NT2/D1 (cell line): ENCODE results near the gene POM121L12.

Source experiments
- DNase-seq: peaks from one replicate; pipeline ENCODE4 v3.0.0-alpha.2; 2011; ENCODE audit warnings: low read depth, low spot score
- H3K27me3 ChIP-seq: 2 replicates; pipeline ENCODE4 v1.6.0; 2011; ENCODE audit warnings: mild to moderate bottlenecking; ENCODE audit not compliant: insufficient read length, insufficient read depth
- H3K36me3 ChIP-seq: 2 replicates; pipeline ENCODE4 v1.6.1; 2011; ENCODE audit warnings: mild to moderate bottlenecking, low read length, mixed read lengths; ENCODE audit not compliant: insufficient read depth, insufficient read length
- H3K4me1 ChIP-seq: 2 replicates; pipeline ENCODE4 v1.5.1; 2011; ENCODE audit not compliant: insufficient read depth, insufficient read length
- H3K4me3 ChIP-seq: 2 replicates; pipeline ENCODE4 v1.5.1; 2011; ENCODE audit warnings: low read depth; ENCODE audit not compliant: insufficient read length
- H3K9ac ChIP-seq: 2 replicates; pipeline ENCODE4 v1.6.0; 2011; ENCODE audit warnings: low read depth; ENCODE audit not compliant: insufficient read length
- H3K9me3 ChIP-seq: 2 replicates; pipeline ENCODE4 v1.5.1; 2011; ENCODE audit warnings: mild to moderate bottlenecking, low read length; ENCODE audit not compliant: insufficient read depth
- SUZ12 ChIP-seq: IDR thresholded peaks from 2 replicates; pipeline ENCODE4 v1.6.1; 2011; ENCODE audit not compliant: insufficient read length, insufficient read depth; ENCODE audit errors: extremely low read depth
- YY1 ChIP-seq: IDR thresholded peaks from 2 replicates; pipeline ENCODE4 v1.6.1; 2011; ENCODE audit not compliant: insufficient read length, insufficient read depth
- ZNF274 ChIP-seq: IDR thresholded peaks from 2 replicates; pipeline ENCODE4 v1.6.1; 2011; ENCODE audit warnings: mild to moderate bottlenecking, low read depth, low read length

Gene POM121L12

GRCh38 chr7:53062796-53063195 is 27.4 kb downstream of the POM121L12 start:
- Histone ChIP-seq H3K9ac (no peak overlapping the region), H3K27me3 (no peaks in the 10 kb centered on the region), H3K9me3 (peaks cover 4% of the 10 kb centered on the region; the same call in 1 of the 2 replicates), H3K4me1 (no peaks in the 10 kb centered on the region), H3K4me3 (no peak overlapping the region), H3K36me3 (no peaks in the 10 kb centered on the region)
- TF ChIP-seq SUZ12 (no peak), YY1 (no peak), ZNF274 (no peak)
- DNase-seq, result no peak

- Histone ChIP-seq H3K4me3 (no peak overlapping the region), H3K9me3 (no peaks in the 10 kb centered on the region), H3K36me3 (no peaks in the 10 kb centered on the region), H3K4me1 (no peaks in the 10 kb centered on the region), H3K9ac (no peak overlapping the region), H3K27me3 (no peaks in the 10 kb centered on the region)
- DNase-seq, result no peak
- TF ChIP-seq YY1 (no peak), SUZ12 (no peak), ZNF274 (no peak)
These were observed 33.2 kb downstream of the POM121L12 start for GRCh38 chr7:53068673-53069072.

- no peaks in the 10 kb centered on the region for H3K4me1 ChIP-seq
- no peak for DNase-seq
These were observed 35.5 kb downstream of the POM121L12 start for GRCh38 chr7:53070883-53071282.

More at GRCh38 chr7:53070883-53071282, 35.5 kb downstream of the POM121L12 start:
- Histone ChIP-seq H3K9me3 (no peaks in the 10 kb centered on the region), H3K27me3 (no peaks in the 10 kb centered on the region), H3K9ac (no peak overlapping the region), H3K36me3 (no peaks in the 10 kb centered on the region), H3K4me3 (no peak overlapping the region)
- TF ChIP-seq YY1, result no peak
- TF ChIP-seq ZNF274, result no peak
- TF ChIP-seq SUZ12, result no peak
